Activated CD4-positive, alpha-beta T cell treated with anti-CD3 and anti-CD28 coated beads, Interleukin-2, amount 50 U/mL, for 48 hours (primary cell): ENCODE results near the gene MPP4.
A peak's percentile ranks its signal among the peaks of the same experiment; 100 is the strongest.

Experiments
- DNase-seq, 2 experiments: peaks; one replicate each; pipeline ENCODE4 v3.0.0-alpha.2; 2020

MPP4 gene, protein sequence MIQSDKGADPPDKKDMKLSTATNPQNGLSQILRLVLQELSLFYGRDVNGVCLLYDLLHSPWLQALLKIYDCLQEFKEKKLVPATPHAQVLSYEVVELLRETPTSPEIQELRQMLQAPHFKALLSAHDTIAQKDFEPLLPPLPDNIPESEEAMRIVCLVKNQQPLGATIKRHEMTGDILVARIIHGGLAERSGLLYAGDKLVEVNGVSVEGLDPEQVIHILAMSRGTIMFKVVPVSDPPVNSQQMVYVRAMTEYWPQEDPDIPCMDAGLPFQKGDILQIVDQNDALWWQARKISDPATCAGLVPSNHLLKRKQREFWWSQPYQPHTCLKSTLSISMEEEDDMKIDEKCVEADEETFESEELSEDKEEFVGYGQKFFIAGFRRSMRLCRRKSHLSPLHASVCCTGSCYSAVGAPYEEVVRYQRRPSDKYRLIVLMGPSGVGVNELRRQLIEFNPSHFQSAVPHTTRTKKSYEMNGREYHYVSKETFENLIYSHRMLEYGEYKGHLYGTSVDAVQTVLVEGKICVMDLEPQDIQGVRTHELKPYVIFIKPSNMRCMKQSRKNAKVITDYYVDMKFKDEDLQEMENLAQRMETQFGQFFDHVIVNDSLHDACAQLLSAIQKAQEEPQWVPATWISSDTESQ

DNA sequence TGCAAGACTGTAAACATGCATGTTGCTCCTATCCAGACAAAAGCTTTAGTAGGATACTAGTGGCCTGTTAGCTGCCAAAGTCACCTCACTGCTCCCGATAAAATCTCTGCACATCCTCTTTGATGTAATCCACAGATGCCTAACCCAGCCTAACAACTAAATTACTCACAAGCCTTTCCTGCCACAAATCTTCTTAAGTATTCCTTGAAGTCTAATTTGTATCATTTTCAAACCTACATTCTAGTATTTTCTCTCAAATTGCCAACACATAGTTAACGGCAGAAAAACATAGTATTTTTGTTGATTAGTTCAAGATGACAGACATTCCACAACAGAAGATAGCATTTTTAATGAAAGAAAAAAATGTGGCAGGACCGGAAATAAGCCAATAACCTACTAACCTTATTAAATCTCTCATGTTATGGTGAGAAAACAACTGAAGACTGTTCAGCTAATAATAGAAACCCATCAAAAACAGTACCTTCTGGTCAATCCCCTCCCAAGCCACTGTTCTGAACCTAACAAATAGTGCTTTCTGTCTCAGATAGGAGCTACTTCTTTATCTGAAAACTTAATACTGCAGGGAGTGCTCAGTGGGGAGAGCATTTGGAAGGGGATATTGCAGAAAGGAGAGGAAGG, at the start of gene MPP4:
TSS of gene MPP4 (minus strand) at position 57 of the 639 bp plus-strand sequence. CDS start 4,690 bp downstream, outside the sequence.
- no peak for DNase-seq

DNA sequence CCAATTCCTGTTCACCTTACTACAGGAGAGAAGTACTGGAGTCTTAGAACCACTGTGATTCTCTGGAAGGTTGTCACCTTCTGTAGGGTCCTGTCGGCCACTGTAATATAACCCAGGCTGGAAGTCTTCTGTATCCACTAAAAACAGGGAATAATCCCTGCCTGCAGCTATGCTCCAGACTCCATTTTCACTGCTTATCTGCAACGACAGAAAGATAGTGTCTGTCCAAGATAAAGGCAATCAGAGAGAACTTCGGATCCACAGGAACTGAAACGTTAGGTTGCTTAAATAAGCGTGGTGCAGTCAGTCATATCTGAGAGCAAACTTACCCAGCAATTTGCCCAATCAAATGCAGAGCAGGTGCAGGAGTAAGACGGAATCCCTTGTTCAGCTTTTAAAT, 48.1 kb upstream of the MPP4 start:
- no peak for DNase-seq

DNA sequence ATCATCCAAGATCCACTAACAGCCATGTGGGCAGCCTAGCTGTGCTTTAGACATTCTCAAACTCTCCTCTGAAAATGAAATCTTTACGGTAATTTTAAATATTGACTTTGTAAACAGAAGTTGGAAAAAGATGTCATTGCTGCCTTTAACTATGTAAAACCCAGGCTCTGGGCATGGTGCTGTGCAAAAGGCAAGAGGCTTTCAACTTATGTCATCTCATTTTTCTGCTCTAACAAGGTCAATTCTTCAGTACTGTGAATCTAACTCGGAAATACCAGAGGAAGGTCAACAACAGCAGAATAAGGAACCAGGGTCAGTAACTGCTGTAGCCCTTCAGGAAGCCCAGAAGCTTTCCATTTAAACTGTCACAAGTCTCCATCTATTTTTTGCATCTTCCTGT, 37.0 kb upstream of the MPP4 start:
- DNase-seq: no peak

DNA sequence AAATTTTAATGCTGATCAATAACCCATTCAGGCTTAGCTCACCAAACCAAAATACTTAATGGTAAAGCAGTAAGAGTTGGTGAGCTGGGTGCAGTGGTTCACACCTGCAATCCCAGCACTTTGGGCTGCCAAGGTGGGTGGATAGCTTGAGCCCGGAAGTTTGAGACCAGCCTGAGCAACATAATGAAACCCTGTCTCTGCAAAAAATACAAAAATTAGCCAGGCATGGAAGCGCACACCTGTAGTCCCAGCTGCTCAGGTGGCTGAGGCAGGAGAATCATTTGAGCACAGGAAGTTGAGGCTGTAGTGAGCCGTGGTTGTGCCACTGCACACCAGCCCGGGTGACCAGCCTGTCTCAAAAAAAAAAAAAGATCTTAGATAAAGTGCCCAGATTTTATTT, 35.7 kb upstream of the MPP4 start:
- DNase-seq: no peak

DNA sequence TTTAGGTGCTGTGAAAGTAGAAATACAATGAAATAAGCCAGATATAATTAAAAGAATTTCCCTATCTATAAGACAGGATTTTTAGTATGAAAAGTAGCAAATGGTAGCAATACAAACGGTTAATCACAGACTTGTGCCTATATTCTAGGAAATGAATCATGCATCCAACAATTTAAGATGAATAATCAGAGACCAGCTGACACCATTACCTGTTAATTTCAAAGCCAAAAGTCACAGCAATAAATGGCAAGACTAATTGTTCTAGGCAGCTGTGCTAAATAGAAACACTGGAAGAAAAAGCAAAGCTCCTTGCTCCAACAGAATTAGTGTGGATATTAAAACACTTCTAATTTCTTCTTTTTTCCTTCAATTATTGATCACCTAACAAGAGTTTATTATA, 35.1 kb upstream of the MPP4 start:
- no peak for DNase-seq

DNA sequence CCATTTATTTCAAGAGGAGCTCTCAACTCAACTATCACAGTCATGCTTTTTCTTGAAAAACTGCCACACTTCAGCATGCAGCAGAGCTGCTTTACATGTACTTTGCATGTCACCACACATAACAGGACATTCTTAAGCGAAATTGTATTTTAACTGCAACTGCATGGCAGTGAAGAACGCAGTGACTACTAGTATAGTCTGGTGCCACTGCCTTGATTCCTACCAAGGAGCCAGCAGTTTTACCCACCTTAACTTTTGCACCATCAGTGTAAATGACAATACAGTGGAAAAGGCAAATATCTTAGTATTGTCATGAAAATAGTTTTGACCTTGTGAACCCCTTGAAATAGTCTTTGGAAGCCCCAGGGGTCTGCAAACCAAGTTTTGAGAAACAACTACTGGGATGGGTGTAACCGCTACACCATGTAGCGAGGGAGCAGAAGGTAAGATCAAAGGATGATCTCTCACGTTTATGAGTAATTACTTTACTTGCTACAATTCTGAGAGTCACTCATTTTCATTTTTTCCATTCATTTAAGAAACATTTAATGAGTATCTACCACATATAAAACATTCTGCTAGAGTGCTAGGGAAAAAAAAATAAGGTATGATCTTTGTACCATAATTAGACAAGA, 32.3 kb upstream of the MPP4 start:
- no peak for DNase-seq

DNA sequence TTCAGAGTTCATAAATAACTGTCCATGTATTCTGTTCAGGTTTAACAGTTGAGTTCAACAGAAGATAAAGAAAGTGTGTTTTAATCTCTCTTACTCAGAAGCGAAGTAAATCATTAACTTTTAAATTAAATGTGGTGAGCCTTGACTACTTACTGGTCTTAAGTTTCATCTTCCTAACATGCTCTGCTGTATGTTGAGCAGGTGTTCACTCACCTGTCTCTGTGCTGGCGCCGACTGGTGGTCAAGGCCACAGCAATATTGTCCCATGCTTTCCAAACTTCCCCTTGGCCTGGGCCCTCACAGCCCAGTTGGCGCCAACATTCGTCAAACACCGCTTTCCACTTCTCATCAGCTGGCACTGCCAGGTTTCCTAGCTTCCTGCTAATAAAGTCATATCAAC, 17.0 kb upstream of the MPP4 start:
- no peak for DNase-seq

DNA sequence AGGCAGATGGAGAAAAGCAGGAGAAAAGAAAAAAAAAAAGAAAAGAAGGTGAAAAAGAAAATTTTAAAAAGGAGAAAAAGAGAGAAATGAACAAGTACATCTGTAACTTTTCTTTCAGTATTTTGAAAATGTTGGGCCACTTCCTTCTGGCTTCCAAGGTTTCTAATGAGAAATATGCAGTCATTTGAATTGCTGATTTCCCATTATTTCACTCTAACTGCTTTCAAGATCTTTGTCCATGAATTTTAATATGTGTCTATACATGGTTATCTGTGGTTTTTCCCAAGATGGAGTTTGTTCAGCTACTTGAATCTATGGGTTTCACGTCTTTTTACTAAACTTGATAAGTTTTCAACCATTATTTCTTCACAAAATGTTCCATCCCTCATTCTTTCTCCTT, 14.3 kb upstream of the MPP4 start:
- DNase-seq: no peak

DNA sequence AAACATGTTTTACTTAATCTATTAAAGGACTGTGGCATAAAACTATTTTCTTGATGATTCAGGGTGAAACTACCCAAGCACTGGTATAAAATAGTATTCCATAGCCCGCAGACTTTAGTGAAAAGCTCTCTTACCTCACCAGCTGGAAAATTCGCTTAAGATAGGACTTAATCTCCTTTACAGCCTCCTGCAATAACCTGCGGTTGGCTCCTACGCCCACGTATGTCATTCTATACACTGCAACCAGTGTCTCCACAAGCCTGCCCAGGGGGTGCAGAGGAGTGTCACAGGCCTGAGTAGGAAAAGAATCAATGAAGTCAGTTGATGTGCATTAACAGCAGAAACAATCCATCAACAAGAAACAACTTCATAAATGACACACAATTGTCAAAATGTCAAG, 11.3 kb upstream of the MPP4 start:
- DNase-seq: no peak

DNA sequence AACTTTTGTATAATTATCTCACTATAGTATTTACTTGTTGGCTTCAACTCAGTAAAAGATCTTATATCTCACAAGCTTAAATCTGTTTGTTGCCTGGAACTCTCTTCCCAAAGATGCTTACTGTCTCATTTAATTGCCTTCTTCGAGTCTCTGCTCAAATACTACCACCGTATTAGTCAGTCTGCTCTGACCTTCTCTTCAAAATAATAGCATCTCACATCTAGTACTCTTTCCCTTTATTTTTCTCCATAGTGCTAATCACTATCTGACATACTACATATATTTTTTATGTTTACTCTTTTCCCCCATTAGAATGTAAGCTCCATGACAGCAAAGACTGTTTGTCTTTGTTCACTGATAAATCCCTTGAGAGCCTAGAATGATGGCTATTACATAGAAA, 10.6 kb upstream of the MPP4 start:
- DNase-seq: no peak

DNA sequence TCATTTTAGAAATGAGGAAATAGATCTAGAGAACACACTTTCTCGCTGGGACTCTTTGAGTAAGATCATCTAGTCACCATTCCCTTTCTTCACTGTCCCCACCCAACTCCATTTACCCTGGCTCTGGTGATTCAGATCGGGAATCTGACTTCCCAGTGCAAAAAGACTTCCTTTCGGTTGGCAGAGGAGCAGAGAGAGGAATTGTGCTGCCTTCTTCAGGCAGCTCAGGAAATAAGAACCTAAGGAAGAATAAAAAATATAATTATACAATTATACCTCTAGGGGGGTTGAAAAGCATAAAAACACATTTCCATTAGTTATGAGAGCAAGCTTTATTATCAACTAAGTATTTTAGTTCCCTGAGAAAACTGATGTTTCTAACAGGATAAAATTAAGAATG, 9.3 kb upstream of the MPP4 start:
- DNase-seq: no peak

DNA sequence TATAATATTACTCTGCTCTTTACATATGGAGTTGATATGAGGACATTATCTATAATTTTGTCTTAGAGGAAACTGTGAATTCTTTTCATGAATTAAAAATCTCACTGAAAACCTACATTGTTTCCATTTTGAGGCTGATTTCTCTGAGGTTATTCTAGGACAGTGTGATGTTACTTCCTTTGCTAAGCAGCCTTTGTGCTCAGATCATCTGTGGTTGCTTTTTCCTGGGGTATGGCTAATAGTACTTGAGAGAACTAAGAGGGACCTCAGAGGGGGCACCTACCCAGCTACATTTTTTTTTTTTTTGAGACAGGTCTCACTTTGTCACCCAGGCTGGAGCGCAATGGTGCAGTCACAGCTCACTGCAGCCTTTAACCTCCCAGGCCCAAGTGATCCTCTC, 8.7 kb upstream of the MPP4 start:
- no peak for DNase-seq

DNA sequence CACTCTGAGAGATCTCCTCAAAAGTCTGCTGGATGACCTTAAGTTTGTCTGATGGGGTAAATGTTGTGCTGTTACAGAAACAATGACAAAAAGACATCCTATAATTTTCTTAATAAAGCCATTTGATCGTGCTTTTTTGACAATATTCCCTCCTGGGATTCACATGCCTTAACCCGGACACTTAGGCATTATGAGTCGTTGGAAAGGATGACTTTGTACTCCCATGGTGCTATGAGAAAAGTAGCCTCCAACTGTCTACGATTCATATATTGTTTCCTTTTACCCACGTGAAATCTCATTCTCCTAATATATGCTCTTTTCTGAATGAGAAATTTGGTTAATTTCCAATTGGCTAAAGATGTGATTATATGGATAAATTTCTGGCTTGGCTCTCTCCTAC, 6.1 kb upstream of the MPP4 start:
- DNase-seq: no peak

DNA sequence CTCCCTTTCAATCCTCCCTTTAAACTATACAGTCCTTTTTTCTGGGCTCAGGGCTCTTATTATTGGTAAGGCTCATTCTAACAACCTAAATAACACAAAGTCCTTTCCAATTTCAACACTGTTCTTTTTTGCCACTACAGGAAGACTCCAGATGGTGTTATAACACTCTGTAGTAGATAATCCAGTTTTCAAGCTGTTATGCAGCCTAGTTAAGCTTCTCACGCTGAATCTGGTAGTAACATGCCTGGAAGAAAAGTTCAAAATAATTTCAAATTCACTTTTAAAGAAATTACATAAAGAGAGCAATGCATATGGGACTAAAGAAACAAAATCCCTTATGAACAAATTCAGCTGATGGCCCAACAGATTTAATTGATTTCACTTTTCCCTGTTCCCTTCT, 3.2 kb upstream of the MPP4 start:
- DNase-seq: no peak

DNA sequence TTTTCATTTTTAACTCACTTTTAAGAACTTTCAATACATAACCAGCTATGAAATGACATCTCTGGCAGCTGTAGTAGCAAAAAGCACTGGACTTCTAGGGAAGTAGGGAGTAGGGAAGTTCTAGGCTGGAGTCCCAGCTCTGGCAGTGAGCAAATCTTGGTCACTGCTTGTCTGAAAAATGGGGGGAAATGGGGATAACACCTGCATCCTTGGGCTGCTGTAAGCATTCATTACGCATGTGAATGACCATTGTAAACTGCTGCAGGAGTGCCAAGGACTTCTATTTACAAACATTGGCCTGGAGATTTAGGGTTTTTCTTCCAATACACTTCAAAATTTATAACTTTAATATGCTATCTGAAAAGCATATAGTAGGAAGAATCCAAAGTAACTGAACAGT, 972 bp upstream of the MPP4 start:
- DNase-seq: no peak

DNA sequence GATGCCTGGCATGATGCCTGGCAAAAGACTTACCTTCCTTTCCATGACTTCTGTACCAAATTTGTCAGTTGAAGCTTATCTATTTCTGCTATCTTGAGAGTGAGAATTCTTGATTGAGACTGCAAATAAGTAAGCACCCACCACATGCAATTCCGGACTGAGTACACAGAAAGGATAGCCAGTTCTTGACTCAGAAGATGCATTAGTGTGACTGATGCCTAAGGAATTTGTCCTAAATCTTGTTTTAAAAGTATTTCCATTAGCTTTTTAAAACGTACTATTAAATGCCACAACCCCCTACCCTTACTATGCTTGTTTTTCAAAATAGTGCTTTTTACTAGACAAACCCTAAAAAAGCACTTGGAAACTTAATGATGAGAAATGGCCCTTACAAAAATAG, 545 bp downstream of the MPP4 start:
- no peak for DNase-seq

DNA sequence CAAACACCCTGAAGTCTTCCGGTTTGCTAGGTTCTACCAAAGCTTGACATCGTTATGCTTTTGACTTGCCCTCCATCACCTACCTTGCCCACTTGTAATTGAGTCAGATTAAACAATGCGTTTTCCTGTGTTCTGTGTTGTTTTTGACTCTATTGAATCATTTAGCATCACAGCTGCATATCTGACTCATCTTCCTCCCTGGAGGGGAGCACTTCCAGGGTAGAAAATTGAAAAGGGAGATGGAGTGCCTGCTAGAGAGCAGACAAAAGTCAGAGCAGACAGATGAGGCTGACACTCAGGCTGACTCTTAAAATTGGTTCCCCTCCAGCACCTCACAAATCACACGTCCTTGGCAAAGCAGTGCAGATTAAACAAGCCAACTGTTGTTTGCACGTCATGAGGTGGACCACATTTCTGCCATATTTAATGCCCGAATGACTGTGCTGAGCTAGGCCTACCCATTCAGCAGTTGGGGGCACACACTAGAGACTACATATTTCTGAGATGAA, 2.2 kb downstream of the MPP4 start:
- no peak for DNase-seq

DNA sequence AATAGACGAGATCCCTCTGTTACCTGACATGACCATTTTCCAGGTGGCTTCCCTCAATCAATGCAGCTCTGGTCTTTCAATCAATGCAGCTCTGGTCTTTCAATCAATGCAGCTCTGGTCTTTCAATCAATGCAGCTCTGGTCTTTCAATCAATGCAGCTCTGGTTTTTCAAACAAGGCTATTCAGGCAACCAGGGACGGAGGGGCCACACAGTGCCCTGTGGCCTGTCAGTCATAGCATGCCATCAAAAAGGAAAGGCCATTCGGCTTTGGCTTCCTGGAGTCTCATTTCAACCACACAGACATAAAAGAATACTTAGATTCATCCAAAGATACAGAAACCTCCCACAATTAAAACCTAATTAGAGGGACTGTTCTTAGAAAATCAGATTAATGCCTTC, 13.3 kb downstream of the MPP4 start:
- no peak for DNase-seq

DNA sequence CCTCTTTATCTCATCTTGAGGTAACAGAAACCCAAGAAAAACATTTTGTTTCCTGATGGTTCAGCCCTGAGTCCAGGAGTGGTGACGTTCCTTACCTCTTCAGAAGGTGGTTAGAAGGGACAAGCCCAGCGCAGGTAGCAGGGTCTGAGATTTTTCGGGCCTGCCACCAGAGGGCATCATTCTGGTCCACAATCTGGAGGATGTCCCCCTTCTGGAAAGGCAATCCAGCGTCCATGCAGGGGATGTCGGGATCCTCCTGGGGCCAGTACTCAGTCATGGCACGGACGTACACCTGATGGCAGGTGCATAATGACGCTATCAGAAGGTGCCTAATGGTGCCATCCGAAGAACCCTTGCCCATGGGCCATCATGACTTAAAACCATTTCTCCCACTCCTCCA, 17.7 kb downstream of the MPP4 start:
- peak; percentile 13 to 27 for DNase-seq

DNA sequence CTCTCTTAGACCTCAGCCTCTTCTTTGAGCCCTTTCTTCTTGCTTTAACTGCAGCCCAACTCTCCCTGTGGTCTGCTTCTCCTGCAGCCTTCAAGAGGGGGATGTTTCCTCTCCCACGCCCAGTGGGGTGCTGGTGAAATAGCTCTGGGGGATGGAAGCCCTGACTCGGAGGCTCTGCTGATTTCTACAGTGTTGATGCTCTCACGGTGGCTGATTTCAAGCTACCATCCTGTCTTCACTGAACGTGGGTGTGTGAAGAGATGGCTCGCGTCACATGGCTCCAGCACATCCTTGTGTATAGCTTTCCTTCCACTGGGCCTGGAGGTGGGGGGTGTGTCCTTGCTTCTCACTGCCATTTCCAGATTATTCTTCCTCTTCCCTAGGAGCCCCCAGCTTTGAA, 20.0 kb downstream of the MPP4 start:
- no peak for DNase-seq

DNA sequence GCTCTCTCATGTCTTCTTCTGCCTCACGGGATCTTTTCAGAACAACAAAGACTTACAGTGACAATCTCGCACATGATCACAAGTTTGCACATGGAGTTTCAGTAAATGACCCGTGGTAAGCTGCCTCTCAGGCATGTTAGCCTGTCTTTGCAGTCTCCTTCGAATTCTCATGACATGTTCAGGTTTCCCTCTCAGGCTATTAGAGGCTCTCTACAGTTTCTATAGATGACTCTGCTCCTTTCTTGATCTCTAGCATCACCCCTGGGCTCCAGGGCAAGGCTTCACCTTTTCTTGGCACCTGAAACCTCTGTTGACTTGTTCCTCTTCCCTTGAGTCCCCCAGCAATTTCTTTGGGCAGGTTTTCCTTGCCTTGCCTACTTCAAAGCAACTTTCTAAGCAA, 23.0 kb downstream of the MPP4 start:
- no peak for DNase-seq

DNA sequence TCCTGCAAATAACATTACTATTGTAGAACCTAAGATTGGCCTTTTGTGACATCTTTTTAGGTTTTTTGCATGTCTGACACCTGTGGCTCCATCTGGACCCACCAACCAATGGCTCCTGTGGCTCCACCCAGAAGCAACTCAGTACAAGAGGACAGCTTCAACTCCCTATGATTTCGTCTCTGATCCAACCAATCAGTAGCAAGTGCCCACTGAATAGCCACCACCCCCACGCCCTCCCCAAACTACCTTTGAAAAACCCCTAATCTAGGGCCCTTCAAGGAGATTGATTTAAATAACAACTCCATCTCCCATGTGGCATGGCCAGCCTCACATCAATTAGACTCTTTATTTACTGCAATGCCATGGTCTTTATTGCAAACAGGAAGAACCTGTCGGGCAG, 23.6 kb downstream of the MPP4 start:
- no peak for DNase-seq

DNA sequence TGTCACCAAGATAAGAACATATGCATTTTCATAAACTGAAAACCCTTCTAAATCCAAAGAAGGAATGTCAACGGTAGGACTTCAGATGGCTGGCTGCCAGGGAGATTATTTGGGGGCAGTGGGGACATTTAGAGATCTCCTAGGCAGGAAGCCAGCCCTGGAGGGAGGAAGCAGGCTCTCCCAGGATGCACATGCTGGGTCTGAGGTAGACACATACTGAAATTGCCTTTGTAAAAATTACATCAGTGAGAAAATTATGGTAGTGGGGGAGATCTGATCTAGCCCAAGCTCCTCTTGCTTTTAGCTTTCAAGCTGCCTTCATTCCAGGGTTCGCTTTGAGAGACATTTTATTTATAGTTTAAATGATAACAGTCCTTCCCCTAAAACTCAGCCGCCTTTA, 24.1 kb downstream of the MPP4 start:
- no peak for DNase-seq

DNA sequence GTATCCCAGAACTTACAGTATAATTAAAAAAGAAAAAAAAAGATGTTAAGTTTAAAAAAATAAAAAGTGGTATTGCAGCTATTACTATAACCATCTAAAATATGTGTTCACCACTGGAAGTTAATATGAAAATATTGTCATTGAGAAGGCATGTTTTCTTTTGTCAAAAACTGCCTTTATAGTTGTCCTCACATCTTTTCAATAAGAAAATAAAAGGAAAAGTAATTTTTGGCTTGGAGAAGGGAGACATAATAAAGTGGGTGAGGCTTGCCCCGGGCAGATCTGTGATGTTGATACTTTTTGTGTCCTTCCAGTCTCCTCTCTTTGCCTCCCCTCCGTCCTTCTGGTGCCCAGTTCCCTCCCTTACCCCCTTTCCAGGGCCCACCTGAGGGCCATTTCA, 24.9 kb downstream of the MPP4 start:
- DNase-seq: no peak
